Osteoblast (primary cell): Measurements from ENCODE around the gene DSC2. TPM values are rescaled to one million over a fixed set of nuclear protein-coding genes. Genes with fewer than 3 reads are reported as not detected.

Source experiments
- DNase-seq: peaks from one replicate; pipeline ENCODE4 v3.0.0; 2011; ENCODE audit warnings: low spot score, mixed read lengths; ENCODE audit not compliant: insufficient read length; ENCODE audit errors: missing footprints
- H2AFZ ChIP-seq: 2 replicates; pipeline ENCODE4 v1.6.0; 2011; ENCODE audit warnings: mild to moderate bottlenecking, low read length
- H3K27ac ChIP-seq: 2 replicates; pipeline ENCODE4 v1.5.1; 2011; ENCODE audit warnings: mild to moderate bottlenecking, low read depth, low read length, moderate library complexity
- H3K27me3 ChIP-seq: 2 replicates; pipeline ENCODE4 v1.6.0; 2012; ENCODE audit warnings: mild to moderate bottlenecking, control low read depth, inconsistent platforms, low read length, moderate library complexity; ENCODE audit not compliant: insufficient read depth
- H3K36me3 ChIP-seq: 2 replicates; pipeline ENCODE4 v1.5.1; 2011; ENCODE audit warnings: mild to moderate bottlenecking, low read length, control low read depth, moderate library complexity; ENCODE audit not compliant: insufficient read depth
- H3K4me1 ChIP-seq: 2 replicates; pipeline ENCODE4 v1.5.1; 2011; ENCODE audit warnings: mild to moderate bottlenecking, low read length, control low read depth, moderate library complexity; ENCODE audit not compliant: insufficient read depth
- H3K4me2 ChIP-seq: 2 replicates; pipeline ENCODE4 v1.6.0; 2011; ENCODE audit warnings: mild to moderate bottlenecking, low read length; ENCODE audit not compliant: insufficient read depth
- H3K4me3 ChIP-seq: fragments of 200-600 bp; sonication (generic); 3 replicates; pipeline ENCODE4 v1.5.1; 2012; ENCODE audit warnings: mild to moderate bottlenecking, low read length, inconsistent platforms; ENCODE audit not compliant: insufficient read depth
- H3K79me2 ChIP-seq: 2 replicates; pipeline ENCODE4 v1.6.0; 2012; ENCODE audit warnings: mild to moderate bottlenecking, low read length, control low read depth, inconsistent platforms; ENCODE audit not compliant: insufficient read depth
- H3K9me3 ChIP-seq: 2 replicates; pipeline ENCODE4 v1.5.1; 2011; ENCODE audit warnings: low read depth, low read length, control low read depth
- H4K20me1 ChIP-seq: 2 replicates; pipeline ENCODE4 v1.6.0; 2012; ENCODE audit warnings: mild to moderate bottlenecking, low read length, control low read depth; ENCODE audit not compliant: insufficient read depth
- total RNA-seq: library from RNA; depleted of rRNA; stranded (reverse); fragments of >200 nt; gene quantifications from 2 replicates; pipeline ENCODE4 v1.2.3, GENCODE V29; 2012
- TF ChIP-seq, protein P1 (sequence below): IDR thresholded peaks from 2 replicates; pipeline ENCODE4 v1.5.1; 2011; ENCODE audit warnings: mild to moderate bottlenecking, low read depth, low read length, moderate library complexity; ENCODE audit errors: extremely low read depth

The DSC2 gene
- total RNA-seq, 1 donor: 0.36 TPM

DNA sequence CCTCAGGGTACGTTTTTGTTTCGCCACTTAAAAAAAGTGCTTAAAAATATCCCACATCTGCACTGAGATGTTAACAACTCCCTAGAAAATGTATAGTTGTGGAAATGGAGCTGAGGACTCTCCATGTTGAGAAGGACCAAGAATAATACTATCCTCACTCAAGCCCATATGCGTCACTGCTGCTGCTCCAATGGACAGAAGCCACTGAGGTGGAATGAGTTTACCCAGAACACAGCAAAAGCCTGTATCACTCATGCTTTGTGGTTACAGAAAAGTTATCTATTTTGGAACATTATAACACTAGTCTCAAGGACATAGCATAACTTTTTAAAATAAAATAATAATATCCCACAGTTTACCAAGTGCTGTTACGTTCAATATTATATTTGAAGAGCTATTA, 91.6 kb downstream of the DSC2 start:
- TF ChIP-seq, protein P1, sequence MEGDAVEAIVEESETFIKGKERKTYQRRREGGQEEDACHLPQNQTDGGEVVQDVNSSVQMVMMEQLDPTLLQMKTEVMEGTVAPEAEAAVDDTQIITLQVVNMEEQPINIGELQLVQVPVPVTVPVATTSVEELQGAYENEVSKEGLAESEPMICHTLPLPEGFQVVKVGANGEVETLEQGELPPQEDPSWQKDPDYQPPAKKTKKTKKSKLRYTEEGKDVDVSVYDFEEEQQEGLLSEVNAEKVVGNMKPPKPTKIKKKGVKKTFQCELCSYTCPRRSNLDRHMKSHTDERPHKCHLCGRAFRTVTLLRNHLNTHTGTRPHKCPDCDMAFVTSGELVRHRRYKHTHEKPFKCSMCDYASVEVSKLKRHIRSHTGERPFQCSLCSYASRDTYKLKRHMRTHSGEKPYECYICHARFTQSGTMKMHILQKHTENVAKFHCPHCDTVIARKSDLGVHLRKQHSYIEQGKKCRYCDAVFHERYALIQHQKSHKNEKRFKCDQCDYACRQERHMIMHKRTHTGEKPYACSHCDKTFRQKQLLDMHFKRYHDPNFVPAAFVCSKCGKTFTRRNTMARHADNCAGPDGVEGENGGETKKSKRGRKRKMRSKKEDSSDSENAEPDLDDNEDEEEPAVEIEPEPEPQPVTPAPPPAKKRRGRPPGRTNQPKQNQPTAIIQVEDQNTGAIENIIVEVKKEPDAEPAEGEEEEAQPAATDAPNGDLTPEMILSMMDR: no peak
- H3K4me3 ChIP-seq: no peak overlapping the region
- no peaks in the 10 kb centered on the region for H3K27me3 ChIP-seq
- no peak for DNase-seq
- no peaks in the 10 kb centered on the region for H3K9me3 ChIP-seq
- no peaks in the 10 kb centered on the region for H3K4me1 ChIP-seq
- H3K27ac ChIP-seq: no peak overlapping the region
- H3K4me2 ChIP-seq: no peak overlapping the region
- H2AFZ ChIP-seq: no peak overlapping the region
- no peaks in the 10 kb centered on the region for H3K79me2 ChIP-seq
- no peaks in the 10 kb centered on the region for H4K20me1 ChIP-seq
- H3K36me3 ChIP-seq: no peaks in the 10 kb centered on the region

Other genes starting within 250 kb of the DSC2 start
- under 0.01 TPM in 2 replicates for gene DSC3, start 59.7 kb downstream of the DSC2 start, total RNA-seq
- gene DSC1, start 60.4 kb upstream of the DSC2 start, total RNA-seq: not detected in 2 replicates
- not detected in 2 replicates for gene DSG1, start 215.7 kb upstream of the DSC2 start, total RNA-seq